LHCN-M2 (cell line): Measurements from ENCODE around the gene GUCY1A2. TPM values are rescaled to one million over a fixed set of nuclear protein-coding genes. Genes with fewer than 3 reads are reported as not detected.
"Not testable (repeated sequence)": the region's sequence is repeated elsewhere in the genome, so short reads cannot be mapped to it uniquely, and the experiment has no call there.

Experiments used
- DNase-seq: peaks from one replicate; pipeline ENCODE4 v3.0.0-alpha.2; 2012; ENCODE audit warnings: low read depth
- polyA plus RNA-seq: library from polyadenylated mRNA; unstranded; fragments of >200 nt; gene quantifications from one replicate; pipeline ENCODE4 v1.2.1, GENCODE V29; 2012; ENCODE audit warnings: missing spikeins
- total RNA-seq: library from RNA; depleted of rRNA; stranded (reverse); fragments of >200 nt; gene quantifications from 2 replicates; pipeline ENCODE4 v1.2.3, GENCODE V29; 2014; rRNA removed

The GUCY1A2 gene, protein sequence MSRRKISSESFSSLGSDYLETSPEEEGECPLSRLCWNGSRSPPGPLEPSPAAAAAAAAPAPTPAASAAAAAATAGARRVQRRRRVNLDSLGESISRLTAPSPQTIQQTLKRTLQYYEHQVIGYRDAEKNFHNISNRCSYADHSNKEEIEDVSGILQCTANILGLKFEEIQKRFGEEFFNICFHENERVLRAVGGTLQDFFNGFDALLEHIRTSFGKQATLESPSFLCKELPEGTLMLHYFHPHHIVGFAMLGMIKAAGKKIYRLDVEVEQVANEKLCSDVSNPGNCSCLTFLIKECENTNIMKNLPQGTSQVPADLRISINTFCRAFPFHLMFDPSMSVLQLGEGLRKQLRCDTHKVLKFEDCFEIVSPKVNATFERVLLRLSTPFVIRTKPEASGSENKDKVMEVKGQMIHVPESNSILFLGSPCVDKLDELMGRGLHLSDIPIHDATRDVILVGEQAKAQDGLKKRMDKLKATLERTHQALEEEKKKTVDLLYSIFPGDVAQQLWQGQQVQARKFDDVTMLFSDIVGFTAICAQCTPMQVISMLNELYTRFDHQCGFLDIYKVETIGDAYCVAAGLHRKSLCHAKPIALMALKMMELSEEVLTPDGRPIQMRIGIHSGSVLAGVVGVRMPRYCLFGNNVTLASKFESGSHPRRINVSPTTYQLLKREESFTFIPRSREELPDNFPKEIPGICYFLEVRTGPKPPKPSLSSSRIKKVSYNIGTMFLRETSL
- not detected in 2 replicates for total RNA-seq
- polyA plus RNA-seq = not detected

GRCh38 chr11:107018219-107018901 is at the start of gene GUCY1A2:
Gene GUCY1A2 (minus strand): TSS chr11:107018476. CDS start chr11:107018055, 421 bp downstream.
- no peak for DNase-seq

DNA sequence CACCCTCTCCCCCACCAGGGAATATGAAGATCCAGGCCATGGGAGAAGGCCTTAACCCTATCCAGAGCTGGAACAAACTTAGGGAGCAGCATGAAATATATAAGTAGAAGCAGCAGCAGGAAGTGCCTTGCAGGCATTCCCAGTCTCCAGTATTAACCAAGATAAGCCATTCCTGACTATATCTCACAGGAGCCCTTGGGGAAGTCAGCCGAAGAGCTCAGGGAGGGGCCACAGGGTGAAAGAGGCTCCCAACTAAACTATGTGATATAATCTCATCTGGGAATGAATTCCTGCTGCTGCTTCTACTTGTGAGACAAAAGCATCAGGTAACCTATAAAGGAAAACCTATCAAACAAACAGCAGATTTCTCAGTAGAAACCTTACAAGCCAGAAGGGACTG is 36.1 kb upstream of the GUCY1A2 start:
- DNase-seq = no peak

- not testable (repeated sequence) for DNase-seq
Observed at GRCh38 chr11:107051332-107051731, 33.1 kb upstream of the GUCY1A2 start.

- DNase-seq = not testable (repeated sequence)
Observed at GRCh38 chr11:107050899-107051298, 32.6 kb upstream of the GUCY1A2 start.

GRCh38 chr11:107050121-107050520 is 31.8 kb upstream of the GUCY1A2 start:
- DNase-seq = no peak

DNA sequence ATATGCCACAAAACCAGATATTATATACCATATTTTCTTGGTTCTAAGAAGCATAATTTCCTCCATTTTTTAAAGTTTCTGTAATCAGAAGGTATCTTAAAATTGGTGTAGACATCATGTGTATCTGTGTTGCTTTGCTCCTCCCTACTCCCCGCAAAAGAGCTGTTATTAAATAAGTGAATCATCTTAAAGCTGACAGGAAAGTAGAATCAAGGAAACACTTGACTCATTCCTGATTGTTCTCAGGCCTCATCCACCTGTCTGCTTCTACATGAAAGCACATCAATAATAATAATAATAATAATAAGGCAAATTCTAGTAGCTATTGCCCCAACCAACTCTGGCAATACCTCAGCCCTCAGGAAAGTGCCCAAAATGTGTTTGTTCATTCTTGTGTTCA is 26.2 kb upstream of the GUCY1A2 start:
- peak; percentile 11 for DNase-seq

DNA sequence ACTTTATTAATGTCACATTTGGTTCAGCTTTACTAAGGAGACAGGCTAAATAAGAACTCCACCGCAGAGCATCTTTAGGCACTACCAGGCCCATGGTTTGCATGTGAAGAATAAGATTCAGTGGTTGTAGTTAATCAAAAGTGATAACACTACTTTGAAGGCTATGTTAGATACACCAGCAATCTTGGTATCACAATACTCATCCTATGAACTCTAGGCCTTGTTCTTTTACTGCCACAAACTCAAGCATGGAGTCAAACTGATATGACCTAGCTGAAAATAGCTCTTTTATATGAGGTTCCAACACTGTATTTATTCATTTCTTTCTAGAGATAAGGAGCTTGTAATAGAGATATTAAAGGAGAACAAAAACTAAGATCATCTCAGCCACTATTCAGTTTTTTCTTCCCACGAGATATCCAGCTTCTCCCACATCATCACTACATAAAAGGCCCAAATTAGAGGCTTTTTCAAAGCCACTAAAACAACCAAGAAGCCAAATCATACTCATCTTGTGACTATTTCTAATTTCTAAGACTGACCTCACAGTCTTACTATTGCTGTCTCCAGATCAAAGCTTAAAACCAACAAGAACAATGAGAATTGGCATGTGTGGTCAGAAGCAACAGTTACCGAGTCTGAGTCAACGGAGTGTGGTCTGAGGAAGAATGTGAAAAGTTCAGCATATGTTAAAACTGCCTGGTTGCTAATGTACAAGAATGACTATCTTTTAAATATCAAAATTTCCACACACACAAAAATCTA is 25.1 kb upstream of the GUCY1A2 start:
- peak; percentile 82 for DNase-seq

DNA sequence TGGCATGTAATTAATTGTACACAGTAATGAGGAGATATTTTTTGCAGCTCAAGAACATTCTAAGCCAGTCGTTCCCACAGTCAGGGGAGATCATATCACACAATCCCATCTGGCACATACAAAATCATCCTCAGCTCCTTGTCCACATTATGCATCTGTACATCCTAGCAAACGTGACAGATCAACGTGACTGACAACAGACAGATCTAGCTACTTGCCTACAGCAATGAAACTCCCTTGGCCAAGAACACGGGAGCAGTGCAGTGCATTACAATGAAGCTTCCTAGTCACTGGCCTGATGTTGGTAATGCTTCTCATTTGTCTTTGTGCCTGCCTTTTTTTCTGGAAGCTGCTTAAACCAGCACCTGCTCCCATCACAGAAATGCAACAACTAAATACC is 24.5 kb upstream of the GUCY1A2 start:
- DNase-seq = no peak

DNA sequence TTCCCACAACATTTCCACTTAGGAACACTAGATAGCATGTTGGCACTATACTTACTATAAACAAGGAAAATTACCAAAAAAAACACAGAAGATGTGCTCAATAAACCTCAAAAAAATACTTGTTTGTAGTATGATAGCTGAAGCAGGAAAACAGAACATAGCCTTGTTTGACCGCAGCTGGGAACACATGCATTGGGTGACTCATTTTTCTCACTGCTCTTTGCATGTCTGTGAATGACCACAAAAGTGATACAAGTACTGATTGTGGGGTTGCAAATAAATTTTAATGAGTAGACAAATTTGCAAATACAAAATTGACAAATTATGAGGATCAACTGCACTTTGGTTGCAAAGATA is 22.8 kb upstream of the GUCY1A2 start:
- DNase-seq = peak; percentile 69

DNA sequence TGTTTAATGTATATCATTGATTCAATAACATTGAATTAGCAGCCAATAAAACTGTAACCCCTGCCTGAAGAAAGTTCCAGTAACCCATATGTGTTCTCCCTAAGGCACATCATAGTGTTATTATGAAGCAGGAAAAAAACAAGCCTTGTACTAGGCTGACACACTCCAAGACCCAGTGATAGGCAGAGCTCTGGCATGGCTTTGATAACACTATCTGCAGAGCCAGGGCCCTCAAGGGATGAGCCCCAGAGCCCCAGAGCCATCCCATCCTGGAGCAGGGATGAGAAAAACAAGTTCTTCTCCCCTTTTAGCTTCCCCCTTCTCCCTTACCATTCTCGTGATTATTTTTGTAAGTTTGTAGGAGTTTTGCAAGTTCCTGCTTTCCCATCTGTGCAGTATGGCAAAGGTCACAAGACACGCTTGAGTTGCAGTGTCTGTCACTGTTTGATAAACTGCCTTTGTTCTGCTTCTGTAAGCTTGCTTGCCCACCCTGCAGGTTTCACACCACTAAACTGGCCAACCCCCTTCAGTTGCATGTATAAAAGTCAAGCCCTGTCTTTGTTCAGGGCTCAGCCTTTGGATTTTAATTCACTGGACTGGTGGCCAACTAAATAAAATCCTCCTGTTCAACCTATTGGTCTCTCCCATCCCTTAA is 22.3 kb upstream of the GUCY1A2 start:
- DNase-seq = no peak

DNA sequence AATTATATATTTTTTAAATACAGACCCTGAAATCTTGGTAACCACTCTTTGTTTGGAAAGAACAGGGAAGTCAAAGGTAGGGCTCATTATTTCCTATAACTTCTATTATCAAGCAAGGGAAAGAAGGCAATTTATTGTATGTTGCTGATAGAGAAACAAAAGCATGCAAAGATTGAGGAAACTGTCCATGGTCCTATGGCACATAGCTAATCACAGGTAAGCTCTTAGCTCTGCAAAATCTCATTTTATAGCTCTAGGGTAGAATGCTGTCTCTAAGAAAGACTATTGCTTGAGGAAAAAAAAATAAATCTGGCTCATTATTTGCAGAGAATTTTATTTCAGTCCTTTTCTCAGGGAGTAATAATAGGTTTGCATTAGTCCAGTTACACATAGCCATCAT is 7.4 kb upstream of the GUCY1A2 start:
- no peak for DNase-seq

DNA sequence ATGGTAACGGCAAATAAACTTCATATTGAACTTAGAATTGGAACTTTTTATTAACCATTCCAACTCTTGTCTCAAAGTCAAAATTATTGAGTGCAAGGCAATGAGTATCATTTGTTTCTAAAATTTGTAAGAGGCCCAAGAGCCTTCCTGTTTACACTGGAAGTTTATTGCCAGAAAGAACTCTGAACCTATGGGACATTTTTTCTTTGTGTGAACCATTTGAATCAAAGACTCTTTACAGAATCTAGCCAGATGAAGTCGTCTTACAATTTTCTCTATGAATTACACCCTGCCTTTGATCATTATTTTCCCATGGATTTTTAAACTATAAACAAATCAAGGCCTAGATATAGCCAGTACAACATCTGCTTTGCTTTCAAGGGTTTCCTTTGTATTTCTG is 2.3 kb upstream of the GUCY1A2 start:
- DNase-seq = no peak

GRCh38 chr11:107018902-107019493 is 722 bp upstream of the GUCY1A2 start:
- peak; percentile 36 for DNase-seq

GRCh38 chr11:107017433-107018218 is 650 bp downstream of the GUCY1A2 start:
- peak; percentile 5 for DNase-seq

DNA sequence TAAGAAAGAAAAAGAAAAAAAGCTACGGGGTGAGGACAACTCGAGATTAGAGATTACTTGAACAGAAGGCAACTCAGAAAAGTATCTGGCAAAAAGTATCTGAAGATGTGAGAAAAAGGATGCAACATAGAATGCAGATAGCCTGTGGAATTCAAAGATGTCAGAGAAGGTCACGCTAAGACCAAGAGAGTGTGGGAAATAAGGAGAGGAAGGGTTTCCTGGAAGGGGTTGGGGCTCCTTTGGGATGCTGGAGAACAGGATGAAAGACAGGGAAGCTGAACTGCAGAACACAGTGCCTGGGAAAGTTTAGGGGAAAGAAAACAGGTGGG is 1.2 kb downstream of the GUCY1A2 start:
- no peak for DNase-seq

DNA sequence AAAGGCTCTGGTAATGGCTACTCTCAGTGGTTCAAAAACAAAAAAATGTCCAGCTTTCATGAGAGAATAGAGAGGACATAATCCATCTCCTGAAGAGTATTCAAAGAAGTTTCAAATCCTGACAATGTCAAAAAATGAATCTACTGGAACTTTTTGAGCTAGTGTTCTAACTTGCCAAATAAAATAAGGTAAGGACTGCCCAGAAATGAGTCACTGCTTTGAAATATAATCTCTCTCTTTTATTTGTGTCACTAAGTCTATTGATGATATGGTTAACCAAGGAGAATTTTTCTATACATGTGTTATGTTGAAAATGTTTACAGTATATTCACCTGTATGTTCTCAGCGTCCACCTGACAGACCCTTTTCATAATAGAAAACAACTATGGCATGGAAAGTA is 3.4 kb downstream of the GUCY1A2 start:
- DNase-seq = no peak

DNA sequence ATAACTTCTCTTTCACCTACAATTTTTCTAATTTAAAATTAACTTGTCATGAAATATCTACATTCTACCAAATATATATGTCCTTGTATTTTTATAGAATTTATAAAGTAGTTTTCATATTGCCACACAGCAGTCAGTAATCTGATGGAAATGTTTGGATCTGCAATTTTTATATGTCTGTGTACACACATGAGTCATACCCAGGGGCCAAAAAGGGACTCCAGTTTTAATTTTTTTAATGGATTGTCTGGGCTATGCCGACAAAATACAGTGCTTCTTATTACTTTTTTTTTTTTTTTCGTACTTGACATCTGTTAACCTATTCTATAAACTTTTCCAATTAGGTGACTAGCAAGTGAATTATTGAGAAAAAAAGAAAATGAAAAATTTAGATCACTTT is 6.3 kb downstream of the GUCY1A2 start:
- no peak for DNase-seq

DNA sequence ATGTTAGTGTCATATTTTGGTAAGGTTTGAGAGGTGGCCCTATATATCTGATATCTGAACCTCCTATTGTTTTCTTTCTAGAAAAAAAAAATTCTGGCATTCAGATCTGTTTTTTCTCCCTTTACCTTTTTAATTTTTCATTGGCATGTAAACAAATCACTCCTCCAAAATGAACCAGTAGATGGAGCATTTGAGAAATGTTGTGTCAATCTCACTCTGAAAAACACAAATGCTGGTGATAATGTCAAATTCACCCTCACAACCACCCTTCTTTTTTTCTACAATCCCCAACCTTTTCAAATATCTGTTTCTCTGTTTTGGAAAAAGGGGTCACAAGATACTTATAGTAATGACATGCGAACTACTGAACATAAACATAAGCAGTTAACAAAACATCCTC is 9.1 kb downstream of the GUCY1A2 start:
- no peak for DNase-seq

- no peak for DNase-seq
Observed at GRCh38 chr11:107006076-107006833, 12.0 kb downstream of the GUCY1A2 start.
